Measurements from ENCODE around the gene SLC7A7. TPM values are rescaled to one million over a fixed set of nuclear protein-coding genes. Genes with fewer than 3 reads are reported as not detected.

Gene SLC7A7
- total RNA-seq, result 5.3 TPM

GRCh38 chr14:22814941-22815713 lies at the start of gene SLC7A7:
TSS of gene SLC7A7 (minus strand) at chr14:22815435. CDS start at chr14:22813398, 2,037 bp downstream.

DNA sequence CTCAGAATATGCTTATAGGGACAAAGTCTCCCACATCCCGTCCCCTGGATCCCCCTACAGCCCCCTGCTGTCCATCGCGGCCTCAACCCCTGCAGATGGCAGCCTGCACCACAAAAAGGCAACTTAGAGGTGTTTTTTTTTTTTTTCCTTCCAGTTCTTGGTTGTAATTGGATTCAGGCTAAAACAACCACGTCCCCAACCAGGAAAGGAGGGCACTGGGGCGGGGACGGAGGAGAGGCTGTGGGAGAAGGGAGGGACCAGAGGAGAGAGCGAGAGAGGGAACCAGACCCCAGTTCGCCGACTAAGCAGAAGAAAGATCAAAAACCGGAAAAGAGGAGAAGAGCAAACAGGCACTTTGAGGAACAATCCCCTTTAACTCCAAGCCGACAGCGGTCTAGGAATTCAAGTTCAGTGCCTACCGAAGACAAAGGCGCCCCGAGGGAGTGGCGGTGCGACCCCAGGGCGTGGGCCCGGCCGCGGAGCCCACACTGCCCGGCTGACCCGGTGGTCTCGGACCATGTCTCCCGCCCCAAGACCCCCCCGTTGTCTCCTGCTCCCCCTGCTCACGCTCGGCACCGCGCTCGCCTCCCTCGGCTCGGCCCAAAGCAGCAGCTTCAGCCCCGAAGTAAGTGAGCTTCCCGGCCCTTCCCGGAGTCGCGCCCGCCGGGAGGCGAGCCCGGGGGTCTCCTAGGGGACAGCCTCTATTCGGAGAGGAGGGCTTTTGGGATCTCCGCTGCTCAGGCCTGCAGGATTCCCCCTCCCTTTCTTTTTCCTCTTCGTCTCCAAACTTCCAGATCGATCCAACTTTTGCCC lies 21.3 kb upstream of the SLC7A7 start, which contains the start of gene MMP14:
Gene MMP14, plus strand, starts transcription at position 285 of the 813 bp plus-strand sequence. Its CDS starts 233 bp downstream, at position 518.

GRCh38 chr14:22829661-22830442 lies 14.6 kb upstream of the SLC7A7 start, which contains the start of gene MRPL52:
TSS of gene MRPL52 (plus strand) at chr14:22829887. CDS start at chr14:22829913, 26 bp downstream.

GRCh38 chr14:22766457-22767322 lies 48.5 kb downstream of the SLC7A7 start, which contains the start of gene OXA1L:
TSS of gene OXA1L (plus strand) at chr14:22766688. CDS start at chr14:22766702, 14 bp downstream.

Small RNA genes lying within 50 kb of the gene (small RNA-seq; reads per million reads assigned to genes)
- gene RF00019 (not detected), gene RF00588 (not detected)

Other genes with a start within 250 kb of the SLC7A7 start
- gene DAD1, start 226.2 kb downstream of the SLC7A7 start, total RNA-seq, result 128 TPM
- gene ABHD4, start 217.1 kb downstream of the SLC7A7 start, total RNA-seq, result 6.9 TPM
- not detected for gene OR6J1, start 171.1 kb downstream of the SLC7A7 start, total RNA-seq
- 43.8 TPM for gene OXA1L, start 48.7 kb downstream of the SLC7A7 start, total RNA-seq
- 35.3 TPM for gene MRPL52, start 14.5 kb upstream of the SLC7A7 start, total RNA-seq
- 14.3 TPM for gene MMP14, start 21.1 kb upstream of the SLC7A7 start, total RNA-seq
- gene LRP10, start 56.3 kb upstream of the SLC7A7 start, total RNA-seq, result 7.8 TPM
- 5.5 TPM for gene REM2, start 67.8 kb upstream of the SLC7A7 start, total RNA-seq
- gene RBM23, start 103.7 kb upstream of the SLC7A7 start, total RNA-seq, result 69.9 TPM
- gene PRMT5, start 113.9 kb upstream of the SLC7A7 start, total RNA-seq, result 66.4 TPM
- 25.8 TPM for gene HAUS4, start 141.7 kb upstream of the SLC7A7 start, total RNA-seq
- gene AJUBA, start 167.1 kb upstream of the SLC7A7 start, total RNA-seq, result 7.2 TPM
- gene C14orf93, start 194.7 kb upstream of the SLC7A7 start, total RNA-seq, result 3.5 TPM
- gene PSMB5, start 219.5 kb upstream of the SLC7A7 start, total RNA-seq, result 156 TPM
- gene PSMB11, start 226.8 kb upstream of the SLC7A7 start, total RNA-seq, result not detected
- gene CDH24, start 242.1 kb upstream of the SLC7A7 start, total RNA-seq, result 14.1 TPM